ENCODE measurements around the gene NPLOC4.

The NPLOC4 gene

DNA sequence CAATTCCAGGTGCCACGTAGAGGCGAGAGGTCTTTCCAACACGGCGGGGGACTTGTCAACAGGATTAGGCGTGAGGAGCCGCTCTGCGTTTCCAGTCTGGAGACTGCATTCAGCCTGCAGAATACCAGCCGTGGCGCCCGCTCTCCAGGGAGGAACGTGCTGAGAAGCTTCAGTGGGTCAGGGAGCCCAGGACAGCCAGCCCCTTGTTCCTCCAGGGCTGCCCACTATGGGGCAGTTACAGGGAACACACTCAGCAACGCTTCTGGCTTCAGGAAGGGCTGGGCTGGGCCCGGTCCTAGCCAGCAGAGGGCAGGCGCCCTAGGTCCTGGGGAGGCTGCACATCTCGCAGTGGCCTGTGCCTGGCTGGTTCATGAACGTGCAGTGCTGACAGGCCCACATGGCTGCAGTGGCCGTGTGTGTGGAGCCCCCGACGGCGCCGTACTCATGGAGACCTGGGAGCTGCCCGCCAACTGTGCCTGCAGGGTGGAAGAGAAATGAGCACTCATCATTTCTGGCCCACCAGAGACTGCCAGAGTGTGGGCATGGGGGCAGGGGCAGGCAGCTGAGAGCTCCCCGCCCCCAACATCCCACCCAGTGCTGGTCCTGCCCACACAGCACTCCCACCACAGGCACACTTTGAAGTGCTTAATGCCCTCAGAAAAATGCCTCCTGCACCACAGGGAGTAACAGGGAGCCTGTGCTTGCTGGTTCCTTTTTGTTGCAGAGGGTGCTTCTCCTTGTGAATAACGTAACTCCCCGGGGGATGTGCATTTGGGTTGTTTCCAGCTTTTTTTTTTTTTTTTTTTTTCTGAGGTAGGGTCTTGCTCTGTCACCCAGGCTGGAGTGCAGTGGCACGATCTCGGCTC is 77.7 kb downstream of the NPLOC4 start:
- Histone ChIP-seq H3K27me3 (replicated peaks; ENCODE audit: control insufficient read depth, insufficient read depth, low read length, poor library complexity, severe bottlenecking) (no peaks in the 10 kb centered on the region), H3K36me3 (ENCODE audit: control insufficient read depth, insufficient read depth, low read length) (peaks cover 33% of the 10 kb centered on the region), H3K4me3 (ENCODE audit: insufficient read depth, low read depth, low read length, poor library complexity, severe bottlenecking) (no peak overlapping the region), H3K9me3 (ENCODE audit: control insufficient read depth, low read length) (no peaks in the 10 kb centered on the region), H3K4me1 (ENCODE audit: control insufficient read depth, insufficient read depth, low read length, poor library complexity, severe bottlenecking) (no peaks in the 10 kb centered on the region), H3K27ac (ENCODE audit: insufficient read depth, low read length, poor library complexity, severe bottlenecking) (no peak overlapping the region)
- DNase-seq, result no peak

DNA sequence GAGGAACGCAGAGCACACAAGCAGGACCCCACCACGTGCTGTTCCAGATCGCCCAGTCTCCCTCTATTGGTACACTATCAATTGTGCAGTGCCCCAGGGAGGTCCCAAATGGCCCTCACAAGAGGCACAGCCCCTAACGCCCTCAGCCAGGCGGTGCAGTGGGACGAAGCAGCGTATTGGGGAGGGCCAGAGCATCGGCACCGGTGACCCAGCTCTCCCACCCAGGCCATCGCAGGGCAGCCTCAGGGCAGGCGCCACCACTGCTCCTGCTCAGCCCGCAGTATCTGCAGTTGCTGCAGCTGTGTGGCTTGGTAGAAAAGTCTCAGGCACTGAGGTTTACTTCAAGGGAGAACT is 78.8 kb downstream of the NPLOC4 start:
- DNase-seq, result no peak
- Histone ChIP-seq H3K27ac (ENCODE audit: insufficient read depth, low read length, poor library complexity, severe bottlenecking) (no peak overlapping the region), H3K4me3 (ENCODE audit: insufficient read depth, low read depth, low read length, poor library complexity, severe bottlenecking) (no peak overlapping the region), H3K9me3 (ENCODE audit: control insufficient read depth, low read length) (no peaks in the 10 kb centered on the region), H3K4me1 (ENCODE audit: control insufficient read depth, insufficient read depth, low read length, poor library complexity, severe bottlenecking) (peaks cover 8% of the 10 kb centered on the region), H3K27me3 (replicated peaks; ENCODE audit: control insufficient read depth, insufficient read depth, low read length, poor library complexity, severe bottlenecking) (no peaks in the 10 kb centered on the region), H3K36me3 (ENCODE audit: control insufficient read depth, insufficient read depth, low read length) (peaks cover 24% of the 10 kb centered on the region)

DNA sequence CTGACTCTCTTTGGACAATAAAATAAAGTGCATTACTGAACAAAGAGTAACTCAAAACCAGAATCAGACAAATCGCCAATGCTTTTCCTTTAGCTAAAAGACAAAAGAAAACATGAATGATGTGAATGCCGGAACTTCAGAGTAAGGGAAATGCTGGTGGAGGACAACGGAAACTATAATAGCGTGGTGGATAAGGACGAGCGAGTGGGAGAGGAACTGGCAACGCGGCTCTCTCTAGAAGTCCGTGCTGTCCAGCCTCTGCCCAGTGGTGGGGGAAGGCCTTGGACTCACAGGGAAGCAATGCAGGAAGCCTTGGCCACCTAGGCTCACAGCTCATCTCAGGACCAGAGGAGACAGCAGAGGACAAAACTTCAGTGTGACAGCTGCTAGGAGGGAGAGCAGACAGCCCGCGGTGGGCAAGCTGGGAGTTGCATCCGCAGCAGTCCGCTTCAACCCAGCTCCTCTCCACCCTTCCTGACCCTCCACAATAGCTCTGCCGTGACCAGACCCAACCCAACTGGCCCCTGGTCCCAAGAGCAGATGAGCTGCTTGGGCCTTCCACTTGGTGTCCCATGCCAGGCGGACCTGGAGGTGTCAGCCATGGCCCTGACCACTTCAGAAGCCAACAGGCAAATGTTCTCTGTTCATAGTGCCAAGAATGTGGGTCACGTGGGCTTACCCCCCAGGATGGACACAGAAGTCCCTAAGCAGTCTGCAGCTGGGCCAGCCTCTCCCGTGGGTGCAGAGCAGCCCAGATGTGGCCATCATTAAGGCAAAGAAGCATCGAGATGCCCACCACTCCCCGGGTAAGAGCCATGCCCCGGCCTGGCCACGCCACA is 79.4 kb downstream of the NPLOC4 start:
- DNase-seq, result no peak
- no peaks in the 10 kb centered on the region for H3K9me3 ChIP-seq (ENCODE audit: control insufficient read depth, low read length)
- H3K4me1 ChIP-seq (ENCODE audit: control insufficient read depth, insufficient read depth, low read length, poor library complexity, severe bottlenecking), result peaks cover 8% of the 10 kb centered on the region
- H3K4me3 ChIP-seq (ENCODE audit: insufficient read depth, low read depth, low read length, poor library complexity, severe bottlenecking), result no peak overlapping the region
- H3K36me3 ChIP-seq (ENCODE audit: control insufficient read depth, insufficient read depth, low read length), result peaks cover 23% of the 10 kb centered on the region
- H3K27ac ChIP-seq (ENCODE audit: insufficient read depth, low read length, poor library complexity, severe bottlenecking), result no peak overlapping the region
- no peaks in the 10 kb centered on the region for H3K27me3 ChIP-seq (replicated peaks; ENCODE audit: control insufficient read depth, insufficient read depth, low read length, poor library complexity, severe bottlenecking)

DNA sequence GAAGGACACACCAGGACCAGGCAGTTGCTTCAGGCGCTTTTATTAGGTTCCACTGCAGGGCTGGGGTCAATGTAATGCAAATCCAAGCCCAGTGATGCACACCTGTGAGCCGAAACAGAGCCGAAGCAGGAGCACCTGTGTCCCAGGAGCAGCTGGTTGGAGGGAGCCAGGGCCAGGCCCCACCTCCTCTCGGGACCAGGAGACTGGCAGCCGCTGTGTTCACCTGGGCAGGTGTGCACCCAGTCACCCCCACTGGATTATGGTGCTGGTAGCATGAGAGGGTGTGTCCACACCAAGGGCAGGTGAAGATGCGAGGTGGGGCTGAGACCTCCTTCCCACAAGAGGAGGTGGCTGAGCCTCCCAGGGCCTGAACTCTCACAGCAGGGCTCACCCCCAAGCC is 80.0 kb downstream of the NPLOC4 start:
- Histone ChIP-seq H3K4me1 (ENCODE audit: control insufficient read depth, insufficient read depth, low read length, poor library complexity, severe bottlenecking) (peaks cover 8% of the 10 kb centered on the region), H3K36me3 (ENCODE audit: control insufficient read depth, insufficient read depth, low read length) (peaks cover 20% of the 10 kb centered on the region), H3K9me3 (ENCODE audit: control insufficient read depth, low read length) (no peaks in the 10 kb centered on the region), H3K27ac (ENCODE audit: insufficient read depth, low read length, poor library complexity, severe bottlenecking) (no peak overlapping the region), H3K4me3 (ENCODE audit: insufficient read depth, low read depth, low read length, poor library complexity, severe bottlenecking) (no peak overlapping the region), H3K27me3 (replicated peaks; ENCODE audit: control insufficient read depth, insufficient read depth, low read length, poor library complexity, severe bottlenecking) (no peaks in the 10 kb centered on the region)
- DNase-seq, result no peak

DNA sequence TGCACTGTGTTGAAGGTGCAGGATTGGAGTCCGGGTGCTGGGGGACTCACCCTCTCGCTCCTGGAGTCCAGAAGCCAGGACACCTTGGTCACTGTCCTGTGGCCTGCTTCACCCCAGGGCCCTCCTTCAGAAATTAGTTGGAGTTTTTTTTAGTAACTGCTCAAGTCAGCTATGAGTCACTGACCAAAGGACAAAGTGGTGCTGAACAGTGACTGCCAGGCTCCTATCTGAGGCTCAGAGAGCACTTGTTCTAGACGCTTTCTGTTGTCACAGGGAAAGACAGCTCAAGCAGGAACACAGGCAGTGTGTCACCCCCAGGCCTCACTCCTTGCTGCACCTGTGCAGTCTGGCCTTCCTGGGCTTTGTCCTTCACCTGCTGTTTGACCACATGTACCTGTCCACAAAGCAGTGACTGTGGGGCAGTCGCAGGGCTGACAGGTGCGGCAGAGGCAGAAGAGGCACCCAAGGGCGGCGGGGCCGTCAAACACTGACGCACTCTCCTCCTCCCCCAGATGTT is 80.7 kb downstream of the NPLOC4 start:
- H3K4me3 ChIP-seq (ENCODE audit: insufficient read depth, low read depth, low read length, poor library complexity, severe bottlenecking), result no peak overlapping the region
- H3K4me1 ChIP-seq (ENCODE audit: control insufficient read depth, insufficient read depth, low read length, poor library complexity, severe bottlenecking), result peaks cover 13% of the 10 kb centered on the region
- H3K27me3 ChIP-seq (replicated peaks; ENCODE audit: control insufficient read depth, insufficient read depth, low read length, poor library complexity, severe bottlenecking), result no peaks in the 10 kb centered on the region
- no peak overlapping the region for H3K27ac ChIP-seq (ENCODE audit: insufficient read depth, low read length, poor library complexity, severe bottlenecking)
- peaks cover 17% of the 10 kb centered on the region for H3K36me3 ChIP-seq (ENCODE audit: control insufficient read depth, insufficient read depth, low read length)
- no peak for DNase-seq
- H3K9me3 ChIP-seq (ENCODE audit: control insufficient read depth, low read length), result no peaks in the 10 kb centered on the region

DNA sequence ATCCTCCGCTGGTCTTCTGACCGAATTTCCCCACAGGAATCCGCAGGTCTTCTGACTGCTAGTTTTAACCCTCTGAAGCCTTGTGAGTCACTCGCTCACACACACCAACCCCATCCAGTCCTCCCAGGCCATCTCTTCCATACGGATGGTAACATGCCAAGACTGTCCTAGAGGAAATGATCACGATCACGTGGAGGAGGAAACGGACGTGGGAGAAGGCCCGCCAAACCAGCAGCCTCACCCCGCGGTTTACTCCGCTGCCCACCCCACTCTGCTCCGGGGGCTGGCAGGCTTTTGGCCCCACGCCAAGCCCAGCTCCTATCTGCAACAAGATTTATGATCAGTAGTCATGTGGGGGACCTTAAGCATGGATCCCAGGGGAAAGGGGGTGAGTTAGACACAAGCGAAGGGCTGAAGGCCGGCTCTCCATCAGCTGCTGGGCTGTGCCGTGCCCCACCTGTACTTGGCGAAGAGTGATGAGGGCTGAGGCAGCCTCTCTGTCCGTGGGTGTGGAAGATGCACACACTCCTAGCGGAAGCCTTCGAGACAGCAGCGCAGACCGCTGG is 83.2 kb downstream of the NPLOC4 start:
- no peaks in the 10 kb centered on the region for H3K9me3 ChIP-seq (ENCODE audit: control insufficient read depth, low read length)
- peak overlapping the region; percentile 95 for H3K4me3 ChIP-seq (ENCODE audit: insufficient read depth, low read depth, low read length, poor library complexity, severe bottlenecking)
- H3K27ac ChIP-seq (ENCODE audit: insufficient read depth, low read length, poor library complexity, severe bottlenecking), result peak overlapping the region; percentile 76
- no peaks in the 10 kb centered on the region for H3K27me3 ChIP-seq (replicated peaks; ENCODE audit: control insufficient read depth, insufficient read depth, low read length, poor library complexity, severe bottlenecking)
- H3K36me3 ChIP-seq (ENCODE audit: control insufficient read depth, insufficient read depth, low read length), result peaks cover 8% of the 10 kb centered on the region
- peaks cover 18% of the 10 kb centered on the region for H3K4me1 ChIP-seq (ENCODE audit: control insufficient read depth, insufficient read depth, low read length, poor library complexity, severe bottlenecking)
- DNase-seq, result no peak

DNA sequence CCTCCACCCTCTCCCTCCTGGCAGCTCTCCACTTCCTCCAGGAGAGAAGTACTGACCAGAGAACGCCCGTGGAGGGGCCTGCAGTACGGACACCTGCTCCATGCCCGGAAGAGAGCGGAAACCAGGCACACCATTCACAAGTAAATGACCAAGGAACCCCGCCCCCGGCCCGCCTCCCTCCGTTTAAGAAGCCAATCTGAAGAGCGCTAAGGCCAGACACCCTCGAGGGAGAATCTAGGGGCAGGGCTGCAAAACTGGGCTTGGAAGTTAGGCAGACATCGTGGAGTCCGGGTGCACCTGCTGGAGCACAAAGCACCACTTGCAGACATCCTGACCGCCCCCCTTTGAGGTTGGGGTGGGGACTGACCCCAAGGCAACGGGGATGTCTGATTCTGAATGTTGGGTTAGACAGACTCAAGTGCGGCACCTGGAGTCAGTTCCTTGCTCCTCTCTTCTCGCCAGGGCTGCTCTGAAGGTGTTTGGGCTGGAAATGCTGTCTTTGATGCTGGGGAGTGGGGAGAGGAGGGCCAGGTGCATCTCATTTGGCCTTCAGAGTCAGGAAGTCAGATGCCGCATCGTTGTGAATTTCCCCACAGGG is 83.8 kb downstream of the NPLOC4 start:
- no peaks in the 10 kb centered on the region for H3K9me3 ChIP-seq (ENCODE audit: control insufficient read depth, low read length)
- peak overlapping the region; percentile 95 for H3K4me3 ChIP-seq (ENCODE audit: insufficient read depth, low read depth, low read length, poor library complexity, severe bottlenecking)
- peaks cover 8% of the 10 kb centered on the region for H3K36me3 ChIP-seq (ENCODE audit: control insufficient read depth, insufficient read depth, low read length)
- peaks cover 18% of the 10 kb centered on the region for H3K4me1 ChIP-seq (ENCODE audit: control insufficient read depth, insufficient read depth, low read length, poor library complexity, severe bottlenecking)
- DNase-seq, result peak; percentile 63 to 74 (median 72)
- H3K27me3 ChIP-seq (replicated peaks; ENCODE audit: control insufficient read depth, insufficient read depth, low read length, poor library complexity, severe bottlenecking), result no peaks in the 10 kb centered on the region
- peak overlapping the region; percentile 76 for H3K27ac ChIP-seq (ENCODE audit: insufficient read depth, low read length, poor library complexity, severe bottlenecking)

DNA sequence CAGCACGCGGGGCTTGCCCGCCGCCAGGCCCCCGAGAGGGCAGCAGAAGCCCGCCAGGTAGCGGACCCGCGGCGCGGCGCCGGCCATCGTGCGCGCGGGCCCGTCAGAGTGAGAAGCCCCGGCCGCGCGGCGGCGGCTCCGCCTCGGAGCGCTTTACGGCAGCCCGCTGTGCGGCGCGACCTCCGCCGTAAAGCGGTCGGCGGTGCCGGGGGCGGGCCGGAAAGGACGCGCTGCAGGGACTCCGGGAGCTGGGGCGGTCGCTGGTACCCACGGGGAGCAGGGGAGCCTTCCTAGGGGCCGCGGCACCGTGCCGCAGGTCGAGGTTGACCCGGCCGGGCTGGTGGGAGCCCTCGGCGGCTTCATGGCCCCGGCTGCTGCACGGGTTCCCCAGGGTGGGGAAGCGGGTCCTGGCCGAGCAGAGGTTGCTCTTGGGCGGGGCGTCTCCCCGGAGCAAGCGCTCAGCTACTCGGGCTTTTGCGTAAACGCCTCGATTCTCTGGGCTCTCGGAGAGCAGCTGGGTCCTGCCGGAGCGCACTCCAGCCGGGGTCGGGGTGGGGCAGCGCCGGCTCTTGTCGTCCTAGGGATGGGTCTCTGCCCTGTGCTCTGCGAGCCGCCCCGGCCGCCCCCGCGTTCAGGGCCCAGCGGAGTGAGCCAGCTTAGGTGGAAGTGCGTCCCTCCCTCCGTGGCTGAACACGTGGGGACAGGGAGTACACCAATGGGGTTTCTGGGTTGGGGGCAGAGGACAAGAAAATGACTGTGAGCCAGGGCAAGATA is 84.5 kb downstream of the NPLOC4 start, which contains the start of gene FAAP100:
FAAP100 (minus strand) TSS at position 110 of the 774 bp plus-strand sequence; CDS start at position 87, 23 bp downstream.
- Histone ChIP-seq H3K27ac (ENCODE audit: insufficient read depth, low read length, poor library complexity, severe bottlenecking) (peak within 1 kb of the TSS; percentile 76), H3K27me3 (replicated peaks; ENCODE audit: control insufficient read depth, insufficient read depth, low read length, poor library complexity, severe bottlenecking) (no peaks in the 10 kb centered on the region), H3K4me3 (ENCODE audit: insufficient read depth, low read depth, low read length, poor library complexity, severe bottlenecking) (peak within 1 kb of the TSS; percentile 95), H3K4me1 (ENCODE audit: control insufficient read depth, insufficient read depth, low read length, poor library complexity, severe bottlenecking) (peaks cover 18% of the 10 kb centered on the region), H3K9me3 (ENCODE audit: control insufficient read depth, low read length) (no peaks in the 10 kb centered on the region), H3K36me3 (ENCODE audit: control insufficient read depth, insufficient read depth, low read length) (peaks cover 14% of the 10 kb centered on the region)
- DNase-seq, result peak; percentile 62 to 76 (median 69)

Data from effector memory CD4-positive, alpha-beta T cell (primary cell).